LNCAP (cell line): Measurements from ENCODE around the gene PER2.

Experiments used
- TF ChIP-seq, protein P1 (sequence below): fragments of 450-650 bp; IDR thresholded peaks from 2 replicates; pipeline ENCODE4 v1.5.1; 2017; ENCODE audit warnings: mild to moderate bottlenecking

PER2 gene

DNA sequence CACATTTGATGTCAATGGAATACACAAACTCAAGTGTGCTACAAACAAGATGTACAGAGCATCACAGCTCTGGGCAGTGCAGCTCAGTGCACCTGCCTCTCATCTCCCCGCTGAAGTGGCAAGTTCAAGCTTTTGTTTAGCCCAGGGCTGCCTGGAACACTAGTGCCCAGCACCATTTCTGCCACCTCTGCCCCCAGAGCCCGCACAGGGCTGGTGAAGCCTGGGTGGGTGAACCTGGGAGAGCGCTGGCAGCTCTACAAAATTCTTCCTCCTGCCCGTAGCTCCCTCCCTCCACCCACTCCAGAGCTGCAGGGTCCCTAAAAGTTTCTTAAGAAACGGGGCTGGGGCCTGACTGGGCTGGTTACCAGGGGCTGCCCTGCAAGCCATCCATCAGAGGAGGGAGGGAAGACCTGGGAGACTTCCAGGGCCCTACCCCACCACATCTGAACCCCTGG, 50.1 kb downstream of the PER2 start:
- TF ChIP-seq, protein P1, sequence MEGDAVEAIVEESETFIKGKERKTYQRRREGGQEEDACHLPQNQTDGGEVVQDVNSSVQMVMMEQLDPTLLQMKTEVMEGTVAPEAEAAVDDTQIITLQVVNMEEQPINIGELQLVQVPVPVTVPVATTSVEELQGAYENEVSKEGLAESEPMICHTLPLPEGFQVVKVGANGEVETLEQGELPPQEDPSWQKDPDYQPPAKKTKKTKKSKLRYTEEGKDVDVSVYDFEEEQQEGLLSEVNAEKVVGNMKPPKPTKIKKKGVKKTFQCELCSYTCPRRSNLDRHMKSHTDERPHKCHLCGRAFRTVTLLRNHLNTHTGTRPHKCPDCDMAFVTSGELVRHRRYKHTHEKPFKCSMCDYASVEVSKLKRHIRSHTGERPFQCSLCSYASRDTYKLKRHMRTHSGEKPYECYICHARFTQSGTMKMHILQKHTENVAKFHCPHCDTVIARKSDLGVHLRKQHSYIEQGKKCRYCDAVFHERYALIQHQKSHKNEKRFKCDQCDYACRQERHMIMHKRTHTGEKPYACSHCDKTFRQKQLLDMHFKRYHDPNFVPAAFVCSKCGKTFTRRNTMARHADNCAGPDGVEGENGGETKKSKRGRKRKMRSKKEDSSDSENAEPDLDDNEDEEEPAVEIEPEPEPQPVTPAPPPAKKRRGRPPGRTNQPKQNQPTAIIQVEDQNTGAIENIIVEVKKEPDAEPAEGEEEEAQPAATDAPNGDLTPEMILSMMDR = no peak

DNA sequence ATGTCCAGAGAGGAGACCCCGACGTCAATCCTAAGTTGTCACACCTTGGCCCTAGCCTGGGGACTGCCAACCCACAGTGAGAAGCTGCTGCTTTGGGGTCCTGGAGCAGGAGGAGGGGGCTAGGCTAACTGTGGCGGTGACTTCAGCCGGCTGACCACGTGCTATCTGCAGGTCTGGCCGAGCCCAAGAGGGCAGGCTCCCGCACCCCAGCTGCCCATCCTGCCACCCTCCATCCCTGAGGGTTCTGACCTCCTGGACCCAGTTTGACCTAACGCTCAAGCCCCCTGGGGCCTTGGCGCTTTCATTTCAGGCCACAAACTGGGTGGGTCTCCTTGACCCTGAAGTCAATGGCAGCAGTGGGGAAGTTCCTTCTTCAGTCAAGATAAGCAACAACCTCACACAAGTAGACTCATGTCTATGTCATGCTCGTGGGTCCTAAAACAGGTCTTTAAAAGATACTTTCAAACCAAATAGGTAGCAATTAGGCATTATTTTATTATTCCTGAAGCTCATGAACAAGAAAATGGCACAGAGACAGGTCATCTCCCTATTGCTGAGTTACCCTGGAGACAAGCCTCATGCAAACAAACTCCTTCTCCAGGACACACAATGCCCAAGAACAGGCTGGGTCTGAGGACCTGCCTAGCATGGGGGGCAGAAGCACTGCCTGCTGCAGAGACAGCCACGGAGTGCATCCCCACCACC, 50.8 kb downstream of the PER2 start:
- TF ChIP-seq, protein P1 = no peak

DNA sequence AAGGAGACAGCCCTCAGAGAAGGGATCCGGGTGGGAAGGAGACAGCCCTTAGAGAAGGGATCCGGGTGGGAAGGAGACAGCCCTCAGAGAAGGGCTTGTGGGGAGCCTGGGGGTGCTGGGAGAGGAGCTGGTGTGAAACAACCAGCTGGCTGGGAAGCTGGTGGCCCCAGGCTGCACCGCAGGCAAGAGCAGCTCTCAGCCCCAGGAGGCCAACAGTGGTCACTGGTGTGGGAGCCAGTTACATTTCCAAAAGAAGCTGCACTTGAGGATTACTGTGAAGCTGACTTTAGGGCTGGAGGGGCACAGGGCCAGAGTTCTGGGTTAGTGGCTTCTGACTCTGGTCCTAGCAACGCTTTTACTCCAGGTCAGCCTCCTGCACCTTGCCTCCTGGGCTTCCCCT, 51.8 kb downstream of the PER2 start:
- TF ChIP-seq, protein P1 = no peak

DNA sequence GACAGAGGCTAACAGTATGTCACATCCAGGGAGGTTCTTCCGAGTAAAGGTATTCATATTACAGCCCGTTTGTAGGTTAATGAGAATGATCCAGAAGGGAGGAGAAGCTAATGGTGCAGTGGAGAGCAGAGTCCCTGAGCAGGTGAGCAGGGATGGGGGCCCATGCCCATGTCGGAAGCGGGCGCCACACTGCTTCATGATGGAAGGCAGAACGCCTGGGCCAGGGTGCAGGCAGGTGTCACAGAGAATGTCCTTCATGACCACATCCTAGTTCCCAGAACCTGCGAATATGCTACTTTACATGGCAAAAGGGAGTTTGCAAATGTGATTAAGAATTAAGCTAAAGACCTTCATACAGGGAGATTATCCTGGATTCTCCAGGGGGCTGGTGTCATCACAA, 52.6 kb downstream of the PER2 start:
- TF ChIP-seq, protein P1 = no peak

DNA sequence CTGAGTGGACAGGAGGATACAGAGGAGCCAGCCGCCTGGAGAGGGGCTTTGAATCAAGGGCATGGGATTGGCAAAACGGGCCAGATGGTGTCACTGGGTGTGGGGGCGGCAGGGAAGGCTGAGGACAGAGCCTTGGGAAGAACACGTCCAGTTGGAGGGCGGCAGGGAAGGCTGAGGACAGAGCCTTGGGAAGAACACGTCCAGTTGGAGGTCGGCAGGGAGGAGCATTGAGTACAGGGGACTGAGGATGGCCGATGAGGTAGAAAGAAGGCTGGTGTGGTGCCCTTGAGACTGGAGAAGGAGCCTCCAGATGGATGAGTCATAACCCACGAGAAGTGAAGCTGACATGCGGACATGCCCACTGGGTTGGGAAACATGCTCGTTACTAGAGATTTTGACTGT, 53.1 kb downstream of the PER2 start:
- TF ChIP-seq, protein P1 = no peak

DNA sequence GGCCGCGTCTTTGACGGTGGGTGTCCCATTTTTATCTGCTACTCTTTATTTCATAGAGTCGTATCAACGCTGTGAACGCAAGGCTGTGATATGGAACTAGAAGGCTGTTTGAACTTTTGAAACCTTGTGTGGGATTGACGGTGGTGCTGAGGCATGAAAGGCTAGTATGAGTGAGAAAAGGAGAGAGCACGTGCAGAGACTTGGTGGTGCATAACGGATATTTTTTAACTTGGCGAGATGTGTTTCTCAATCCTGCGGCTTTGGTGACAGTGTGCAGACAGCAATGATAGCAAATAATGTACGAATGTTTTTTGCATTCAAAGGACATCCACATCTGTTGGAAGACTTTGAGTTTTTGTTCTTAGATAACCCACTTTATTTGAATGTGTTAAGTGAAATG, 54.8 kb downstream of the PER2 start:
- TF ChIP-seq, protein P1 = no peak

DNA sequence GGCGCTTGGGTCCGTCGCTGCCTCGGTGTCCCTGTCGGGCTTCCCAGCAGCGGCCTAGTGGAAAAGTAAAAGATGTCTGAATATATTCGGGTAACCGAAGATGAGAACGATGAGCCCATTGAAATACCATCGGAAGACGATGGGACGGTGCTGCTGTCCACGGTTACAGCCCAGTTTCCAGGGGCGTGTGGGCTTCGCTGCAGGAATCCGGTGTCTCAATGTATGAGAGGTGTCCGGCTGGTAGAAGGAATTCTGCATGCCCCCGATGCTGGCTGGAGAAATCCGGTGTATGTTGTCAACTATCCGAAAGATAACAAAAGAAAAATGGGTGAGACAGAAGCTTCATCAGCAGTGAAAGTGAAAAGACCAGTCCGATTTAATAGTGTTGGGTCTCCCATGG, 56.6 kb downstream of the PER2 start:
- TF ChIP-seq, protein P1 = no peak
